ENCODE results near the gene CLEC18B.
"Not testable (repeated sequence)": the region's sequence is repeated elsewhere in the genome, so short reads cannot be mapped to it uniquely, and the experiment has no call there.

CLEC18B gene

DNA sequence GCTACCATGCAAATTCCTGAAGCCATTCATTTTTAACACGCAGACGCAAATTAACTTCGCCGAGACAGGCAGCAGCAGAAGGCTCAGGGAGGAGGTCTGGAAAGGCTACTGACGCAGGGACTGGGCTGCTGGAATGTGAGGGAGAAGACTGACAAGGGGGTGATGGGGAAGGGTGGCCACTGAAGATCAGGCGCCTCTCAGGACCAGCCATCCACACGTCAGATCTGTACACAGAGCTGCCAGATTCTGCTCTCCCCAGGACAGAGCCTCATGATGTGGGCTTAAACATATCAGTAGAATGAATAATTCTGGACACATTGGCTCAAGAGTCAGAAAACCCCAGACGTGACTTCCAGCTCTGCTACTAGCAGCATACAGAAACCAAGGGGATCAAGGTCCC, 25.6 kb upstream of the CLEC18B start:
- in situ Hi-C loops (cut with MboI; ENCODE audit: low sequenced_read_pairs) = no loop called here

DNA sequence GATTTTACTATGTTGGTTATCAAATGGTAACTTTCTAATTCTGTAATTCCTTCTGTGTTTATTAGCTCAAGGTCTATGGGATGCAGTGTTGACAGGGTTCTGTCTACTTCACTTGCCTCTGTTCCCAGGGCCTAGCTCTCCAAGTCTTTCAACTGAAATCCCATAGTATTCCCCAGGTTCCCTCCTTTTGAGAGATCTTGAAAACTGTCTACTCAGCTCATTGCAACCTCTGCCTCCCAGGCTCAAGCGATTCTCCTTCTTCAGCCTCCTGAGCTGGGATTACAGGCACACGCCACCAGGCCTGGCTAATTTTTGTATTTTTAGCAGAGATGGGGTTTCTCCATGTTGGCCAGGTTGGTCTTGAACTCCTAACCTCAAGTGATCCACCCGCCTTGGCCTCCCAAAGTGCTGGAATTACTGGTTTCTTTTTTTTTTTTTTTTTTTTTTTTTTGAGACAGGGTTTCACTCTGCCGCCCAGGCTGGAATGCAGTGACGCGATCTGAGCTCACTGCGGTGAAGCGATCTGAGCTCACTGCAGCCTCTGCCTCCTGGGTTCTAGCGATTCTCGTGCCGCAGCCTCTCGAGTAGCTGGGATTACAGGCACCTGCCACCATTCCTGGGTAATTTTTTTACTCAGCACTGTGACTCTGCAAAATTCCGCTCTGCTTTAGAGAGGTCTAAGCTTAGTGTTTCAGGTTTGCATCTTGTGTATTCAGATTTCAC, 22.5 kb upstream of the CLEC18B start:
- in situ Hi-C loops (cut with MboI; ENCODE audit: low sequenced_read_pairs) = not testable (repeated sequence)

DNA sequence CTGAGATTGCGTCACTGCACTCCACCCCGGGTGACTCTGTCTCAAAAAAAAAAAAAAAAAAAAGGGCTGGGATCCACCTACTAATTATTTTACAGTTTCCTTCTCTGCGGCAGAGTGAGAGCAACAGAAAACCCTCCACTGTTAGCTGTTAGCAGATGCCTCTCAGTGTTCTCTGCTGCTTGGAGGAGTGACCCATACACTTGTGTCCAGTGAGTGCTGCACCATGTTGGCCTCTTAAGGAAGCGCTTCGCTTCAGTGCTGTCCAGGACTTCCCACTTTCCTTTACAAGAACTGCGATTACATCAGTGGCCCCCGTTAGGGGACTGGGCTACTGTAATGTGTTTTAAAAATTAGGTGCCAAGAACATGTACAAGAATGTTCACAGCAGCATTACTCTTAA, 18.4 kb upstream of the CLEC18B start:
- in situ Hi-C loops (cut with MboI; ENCODE audit: low sequenced_read_pairs) = no loop called here

DNA sequence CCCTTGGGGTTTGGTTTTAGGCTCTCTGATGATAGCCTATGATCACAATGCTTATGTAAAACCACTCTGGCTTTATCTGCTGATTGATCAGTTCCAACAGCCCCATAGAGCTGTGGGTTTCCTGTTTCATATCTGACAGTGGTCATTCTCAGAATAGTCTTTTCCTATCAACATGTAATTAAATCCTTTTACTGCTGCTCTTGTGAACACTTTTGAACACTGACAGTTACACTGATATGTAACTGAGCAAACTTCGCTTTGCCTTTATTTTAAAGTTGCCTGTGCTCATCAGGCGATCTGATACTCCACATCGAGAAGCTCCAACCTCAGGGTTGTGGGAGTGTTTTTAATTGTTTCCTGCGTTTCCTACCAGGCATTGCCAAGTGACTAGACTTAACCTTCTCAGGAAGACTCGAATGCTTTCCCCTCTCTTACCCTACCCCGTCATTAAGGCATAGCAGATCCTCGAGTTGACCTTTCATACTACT, 17.3 kb upstream of the CLEC18B start:
- in situ Hi-C loops (cut with MboI; ENCODE audit: low sequenced_read_pairs) = no loop called here

DNA sequence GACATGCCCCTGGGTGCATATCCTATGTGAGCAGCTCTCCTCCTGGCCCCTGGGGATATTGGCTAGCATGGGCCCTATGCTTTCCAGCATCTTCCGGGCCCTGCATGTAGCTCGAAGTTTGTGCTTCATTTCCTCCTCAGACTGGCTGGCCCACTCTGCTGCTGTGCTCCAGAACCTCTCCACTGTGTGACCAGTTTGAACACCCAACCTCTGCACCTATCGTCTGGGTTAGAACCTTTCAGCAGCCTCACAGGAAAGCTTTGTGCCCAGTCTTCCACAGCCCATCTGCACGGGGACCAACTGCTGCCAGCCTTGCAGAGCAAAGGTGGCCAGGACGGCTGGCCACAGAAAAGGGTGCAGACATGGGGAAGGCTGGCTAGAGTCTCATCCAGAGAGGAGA, 10.2 kb upstream of the CLEC18B start:
- in situ Hi-C loops (cut with MboI; ENCODE audit: low sequenced_read_pairs) = no loop called here

DNA sequence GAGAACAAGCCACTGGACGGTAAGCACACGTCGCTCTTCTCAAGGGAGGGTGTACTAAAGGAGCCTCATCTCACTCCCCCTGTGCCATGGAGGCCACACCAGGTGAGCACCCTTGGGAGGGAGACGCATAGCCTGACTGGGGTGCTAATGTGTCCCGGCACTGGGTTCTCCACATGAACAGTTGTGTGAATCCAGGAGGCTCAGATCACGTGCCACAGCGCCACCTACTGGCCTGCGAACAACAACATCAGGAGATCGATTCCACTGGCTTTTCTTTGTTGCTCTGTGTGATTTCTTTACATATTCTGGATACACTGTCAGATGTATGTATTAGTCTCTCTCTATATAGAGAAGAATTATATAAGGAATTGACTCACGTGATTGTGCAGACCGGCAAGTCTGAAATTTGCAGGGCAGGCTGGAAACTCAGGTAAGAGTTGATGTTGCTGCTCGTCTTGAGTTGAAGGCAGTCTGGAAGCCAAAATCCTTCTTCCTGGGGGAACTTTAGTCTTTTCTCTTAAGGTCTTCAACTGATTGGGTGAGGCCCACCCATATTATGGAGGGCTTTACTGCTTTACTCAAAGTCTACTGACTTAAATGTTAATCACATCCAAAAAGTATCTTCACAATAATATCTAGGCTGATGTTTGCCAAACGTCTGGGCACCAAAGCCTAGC, 8.9 kb upstream of the CLEC18B start:
- in situ Hi-C loops (cut with MboI; ENCODE audit: low sequenced_read_pairs) = not testable (repeated sequence)

DNA sequence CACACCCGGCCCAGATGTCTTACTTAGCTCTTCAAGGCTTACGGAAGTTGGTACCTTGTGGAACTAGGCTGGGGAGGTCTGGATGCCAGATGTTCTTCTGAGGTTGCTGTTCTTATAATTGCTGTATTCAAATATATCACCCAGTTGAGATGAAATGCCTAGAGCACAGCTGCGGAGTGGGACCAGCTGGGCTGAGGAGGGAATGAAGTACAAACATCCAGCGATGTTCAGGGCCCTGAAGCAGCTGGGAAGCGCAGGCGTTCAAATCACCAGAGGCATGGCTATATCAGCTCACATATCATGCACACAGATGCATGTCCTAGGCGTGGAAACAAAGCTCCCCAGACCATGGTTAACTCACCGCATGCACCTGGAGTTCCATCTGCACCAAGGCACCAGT, 7.2 kb upstream of the CLEC18B start:
- in situ Hi-C loops (cut with MboI; ENCODE audit: low sequenced_read_pairs) = not testable (repeated sequence)

DNA sequence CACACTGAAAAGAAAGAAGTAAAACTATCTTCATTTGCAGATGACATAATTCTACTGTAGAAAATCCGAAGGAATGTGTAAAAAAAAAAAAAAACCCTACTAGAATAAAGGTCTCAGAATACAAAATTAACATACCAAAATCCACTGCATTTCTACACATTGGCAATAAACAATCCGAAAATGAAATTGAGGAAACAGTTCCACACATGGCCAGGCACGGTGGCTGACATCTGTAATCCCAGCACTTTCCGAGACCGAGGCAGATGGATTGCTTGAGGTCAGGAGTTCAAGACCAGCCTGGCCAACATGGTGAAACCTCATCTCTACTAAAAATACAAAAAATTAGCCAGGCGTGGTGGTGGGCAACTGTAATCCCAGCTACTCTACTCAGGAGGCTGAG, 4.5 kb upstream of the CLEC18B start:
- in situ Hi-C loops (cut with MboI; ENCODE audit: low sequenced_read_pairs) = not testable (repeated sequence)

DNA sequence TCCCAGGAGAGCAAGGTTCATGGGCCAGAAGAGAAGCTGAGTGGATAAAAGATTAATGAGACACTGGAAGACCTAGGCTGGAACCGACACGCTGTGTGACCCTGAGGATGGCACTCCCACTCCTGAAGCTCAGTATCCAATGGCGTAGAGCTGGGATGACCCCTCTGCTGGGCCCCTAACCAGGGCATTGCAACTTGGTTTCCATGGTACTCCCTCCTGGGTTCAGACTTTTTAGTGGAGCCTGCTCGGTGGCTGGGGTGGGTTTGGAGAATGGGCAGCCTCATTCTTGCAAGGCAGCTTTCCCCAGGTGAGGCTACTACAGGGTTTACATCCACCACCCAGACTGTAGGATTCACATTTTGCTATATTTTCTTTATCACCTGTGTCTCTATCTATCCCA, 2.4 kb upstream of the CLEC18B start:
- in situ Hi-C loops (cut with MboI; ENCODE audit: low sequenced_read_pairs) = not testable (repeated sequence)

DNA sequence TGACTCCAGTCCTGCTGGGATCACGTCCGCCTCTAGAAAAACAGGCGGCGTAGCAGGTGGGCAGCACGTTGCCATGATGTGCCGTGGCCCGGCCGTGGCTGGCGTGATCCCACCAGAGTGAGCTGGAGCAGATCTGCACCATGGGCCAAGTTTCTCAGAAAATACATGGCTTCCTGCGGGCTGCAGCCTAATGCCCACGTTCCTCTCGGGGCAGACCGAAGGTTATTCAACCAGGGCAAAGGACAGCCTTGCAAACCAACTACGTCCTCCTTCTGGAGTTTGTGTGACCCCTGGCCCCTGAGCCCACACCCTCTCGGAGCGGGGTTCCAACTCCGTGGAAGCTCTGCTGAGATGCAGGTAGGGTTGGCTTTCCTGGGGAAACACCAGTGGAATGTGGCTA, 808 bp upstream of the CLEC18B start:
- in situ Hi-C loops (cut with MboI; ENCODE audit: low sequenced_read_pairs) = not testable (repeated sequence)

DNA sequence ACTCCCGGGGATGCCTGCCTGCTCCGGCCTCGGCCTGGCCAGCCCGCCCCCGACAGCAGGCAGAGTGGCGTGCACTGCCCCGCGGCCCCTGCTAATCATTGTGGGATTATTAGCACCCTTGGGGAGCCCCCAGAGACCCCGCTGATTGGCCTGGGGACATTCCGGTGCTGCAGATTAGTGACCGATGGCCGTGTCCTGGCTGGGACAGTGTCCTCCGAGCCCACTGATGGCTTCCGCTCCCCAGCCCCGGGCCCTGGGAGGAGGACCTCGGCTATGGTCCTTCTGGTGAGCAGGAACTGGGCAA, 156 bp upstream of the CLEC18B start:
- in situ Hi-C loops (cut with MboI; ENCODE audit: low sequenced_read_pairs) = not testable (repeated sequence)

DNA sequence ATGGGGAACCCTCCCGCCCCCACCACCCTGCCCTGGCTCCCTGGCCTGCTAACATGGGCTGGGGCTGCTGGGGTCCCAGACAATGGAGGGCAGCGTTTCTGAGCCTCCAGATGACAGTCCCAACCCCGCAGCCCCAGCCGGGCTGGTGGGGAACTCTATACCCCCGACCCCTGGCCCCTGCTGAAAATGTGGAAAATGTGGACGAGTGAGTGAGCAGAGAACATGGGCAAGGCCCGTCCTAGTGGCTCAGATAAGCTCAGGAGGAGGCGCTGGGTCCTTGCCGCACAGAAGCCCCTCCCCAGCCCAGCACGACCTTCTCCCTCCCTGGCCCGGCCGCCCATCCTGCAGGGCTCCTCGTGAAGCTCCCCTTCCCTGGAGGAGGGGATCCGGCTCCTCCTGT, 1.5 kb downstream of the CLEC18B start:
- in situ Hi-C loops (cut with MboI; ENCODE audit: low sequenced_read_pairs) = not testable (repeated sequence)

DNA sequence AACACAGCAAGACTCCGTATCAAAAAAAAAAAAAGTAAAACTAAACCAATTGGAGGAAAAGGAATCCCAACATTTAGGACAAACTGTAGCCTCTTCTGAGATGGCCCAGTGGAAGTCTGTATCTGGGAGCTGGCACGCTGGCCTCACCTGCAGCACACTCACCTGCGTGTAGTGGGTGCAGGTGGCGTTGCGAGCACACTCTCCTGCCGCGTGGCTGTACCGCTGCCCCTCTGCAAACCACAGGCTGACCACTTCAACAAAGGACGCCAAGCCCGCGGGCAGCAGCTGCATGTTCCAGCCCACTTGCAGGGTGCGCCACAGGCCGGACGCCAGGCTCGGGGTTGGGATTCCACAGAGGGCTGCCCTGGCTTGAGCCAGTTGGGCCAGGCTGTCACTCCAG, 3.4 kb downstream of the CLEC18B start:
- in situ Hi-C loops (cut with MboI; ENCODE audit: low sequenced_read_pairs) = not testable (repeated sequence)

DNA sequence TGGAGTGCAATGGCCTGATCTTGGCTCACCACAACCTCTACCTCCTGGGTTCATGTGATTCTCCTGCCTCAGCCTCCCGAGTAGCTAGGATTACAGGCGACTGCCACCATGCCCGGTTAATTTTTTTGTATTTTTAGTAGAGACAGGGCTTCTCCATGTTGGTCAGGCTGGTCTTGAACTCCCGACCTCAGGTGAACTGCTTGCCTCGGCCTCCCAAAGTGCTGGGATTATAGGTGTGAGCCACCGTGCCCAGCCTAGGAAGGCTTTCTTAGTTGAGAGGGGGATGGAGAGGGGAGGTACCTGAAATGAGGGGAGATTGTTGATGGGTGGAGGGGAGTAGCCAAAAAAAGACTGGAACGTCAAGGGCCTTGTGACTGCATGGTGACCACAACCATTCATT, 7.4 kb downstream of the CLEC18B start:
- in situ Hi-C loops (cut with MboI; ENCODE audit: low sequenced_read_pairs) = not testable (repeated sequence)

DNA sequence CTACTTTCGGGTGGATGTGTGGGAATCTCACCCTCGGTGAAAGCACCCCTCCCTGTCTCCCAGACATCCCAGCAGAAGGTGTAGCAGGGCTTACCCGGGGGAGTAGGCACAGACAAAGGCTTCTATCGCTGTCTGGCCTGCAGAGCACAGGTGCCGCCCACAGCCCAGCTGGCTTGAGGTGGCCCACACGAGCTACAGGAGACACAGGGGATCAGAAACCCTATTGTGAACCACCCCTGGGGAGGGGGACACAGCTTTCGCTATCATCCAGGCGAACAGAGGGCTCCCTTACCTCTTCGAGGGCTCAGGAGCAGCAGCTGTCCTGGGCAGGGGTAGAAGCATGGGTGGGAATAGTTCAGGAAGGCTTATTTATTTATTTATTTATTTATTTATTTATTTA, 7.8 kb downstream of the CLEC18B start:
- in situ Hi-C loops (cut with MboI; ENCODE audit: low sequenced_read_pairs) = not testable (repeated sequence)

DNA sequence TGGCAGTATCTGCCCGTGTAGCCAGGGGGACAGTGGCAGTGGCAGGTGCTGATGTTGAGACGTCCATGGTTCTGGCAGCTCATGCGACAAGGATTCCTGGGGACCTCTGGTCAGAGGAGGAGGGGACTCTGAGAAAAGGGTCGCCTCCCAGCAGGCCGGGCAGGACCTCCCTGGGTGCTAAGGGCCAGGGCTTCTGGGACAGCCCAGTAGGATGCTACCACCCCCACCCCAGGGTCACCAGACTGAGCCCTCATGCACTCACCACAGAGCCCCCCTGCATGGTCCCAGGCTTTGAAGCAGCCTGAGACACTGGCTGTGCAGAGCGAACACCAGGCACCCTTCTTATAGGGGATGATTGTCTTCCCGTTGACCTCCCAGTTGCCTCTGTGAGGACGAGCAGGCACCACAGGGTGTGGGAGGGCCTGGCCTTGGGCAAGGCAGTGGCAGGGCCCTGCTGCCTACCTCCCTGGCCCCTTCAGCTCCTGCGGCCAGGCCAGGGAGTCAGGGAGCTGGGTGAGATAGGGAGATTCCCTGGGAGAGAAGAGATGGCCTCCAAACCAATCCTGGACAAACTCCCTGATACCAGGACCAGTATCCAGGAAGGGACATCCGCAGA, 8.4 kb downstream of the CLEC18B start:
- in situ Hi-C loops (cut with MboI; ENCODE audit: low sequenced_read_pairs) = not testable (repeated sequence)

DNA sequence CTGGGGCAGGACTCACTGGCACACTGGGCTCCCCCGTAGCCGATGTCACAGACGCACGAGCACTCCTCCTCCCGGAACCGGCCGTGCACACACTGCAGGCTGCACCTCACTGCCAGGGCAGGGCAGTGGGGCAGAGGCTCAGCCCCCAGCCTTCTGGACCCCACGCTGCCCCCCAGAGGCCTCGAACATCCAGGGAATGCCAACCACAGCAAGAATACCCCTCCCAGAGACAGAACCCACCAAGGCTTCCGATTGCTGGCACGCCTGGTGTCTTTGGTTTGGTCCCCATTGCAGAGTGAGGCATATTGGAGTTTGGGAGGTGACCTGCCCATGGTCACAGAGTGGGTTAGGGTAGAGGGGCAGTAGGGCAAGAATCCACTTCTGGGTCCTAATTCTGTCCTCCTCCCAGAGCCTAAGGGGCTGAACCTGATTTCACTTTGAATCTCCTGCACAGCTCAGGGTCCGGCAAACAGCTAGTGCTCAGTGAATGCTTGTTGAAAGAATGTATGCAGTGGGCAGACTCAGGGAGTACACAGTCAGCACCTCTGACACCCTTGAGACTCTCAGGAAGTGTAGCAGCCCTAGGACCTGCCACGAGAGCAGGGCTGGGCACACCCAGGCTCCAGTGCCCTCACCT, 9.0 kb downstream of the CLEC18B start:
- in situ Hi-C loops (cut with MboI; ENCODE audit: low sequenced_read_pairs) = not testable (repeated sequence)

DNA sequence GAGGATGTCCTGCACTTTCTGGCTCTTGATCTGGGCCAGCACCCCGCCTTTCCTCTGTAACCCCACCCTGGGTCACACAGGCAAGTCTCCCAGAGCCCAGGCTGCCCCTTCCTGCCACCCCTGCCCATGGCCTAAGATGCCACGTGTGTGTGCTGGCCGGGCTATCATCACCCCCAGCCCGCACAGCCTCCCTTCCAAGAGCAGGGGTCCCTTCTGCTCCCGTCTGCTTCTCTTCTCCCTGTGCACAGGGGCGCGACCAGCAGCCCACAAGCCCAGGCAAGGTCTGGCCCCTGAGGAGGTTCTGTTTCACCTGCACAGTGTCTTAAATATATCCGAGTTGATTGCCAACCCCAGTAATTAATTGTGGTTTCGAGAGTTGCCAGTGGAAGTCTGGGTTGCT, 10.3 kb downstream of the CLEC18B start:
- in situ Hi-C loops (cut with MboI; ENCODE audit: low sequenced_read_pairs) = not testable (repeated sequence)

DNA sequence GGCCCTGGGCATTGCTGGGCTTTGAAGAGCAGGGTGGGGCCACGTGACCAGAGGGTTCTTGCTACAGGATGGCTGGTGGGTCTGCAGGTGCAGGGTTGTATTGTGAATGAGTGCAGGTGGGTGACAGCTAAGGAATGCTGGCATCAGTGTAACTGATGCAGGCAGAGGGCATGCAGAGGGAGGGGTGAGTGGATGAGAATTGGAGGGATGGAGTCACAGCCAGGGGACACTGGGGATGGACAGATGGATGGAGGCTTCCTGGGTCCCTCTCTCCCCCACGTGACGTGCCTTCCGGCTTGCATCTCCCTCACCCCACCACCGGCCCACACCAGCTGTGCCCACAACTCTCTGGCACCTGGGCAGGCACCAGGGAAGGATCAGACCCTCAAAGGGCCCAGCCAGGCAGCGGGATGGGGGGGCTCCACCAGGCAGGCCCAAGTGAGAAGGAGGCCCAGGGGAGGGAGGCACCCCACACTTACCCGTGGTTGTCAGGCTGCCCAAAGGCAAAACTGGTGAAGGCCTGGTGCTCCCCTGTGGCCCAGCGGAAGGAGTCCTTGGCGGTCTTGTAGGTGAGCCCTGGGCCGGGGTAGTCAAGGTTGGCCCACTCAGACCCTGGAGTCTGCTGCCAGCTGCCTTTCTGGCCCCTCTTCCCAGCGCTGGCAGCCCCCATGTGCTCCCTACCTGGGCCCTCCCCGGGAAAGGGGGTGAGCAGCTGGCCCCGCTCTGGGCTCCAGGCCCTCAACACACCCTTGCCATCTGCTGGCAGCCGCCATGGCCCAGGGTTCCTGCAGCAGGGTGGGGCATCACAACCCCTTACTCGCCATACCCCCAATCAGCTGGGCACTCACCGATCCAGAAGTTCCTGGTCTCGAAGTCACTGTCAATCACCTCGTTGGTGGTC, 11.0 kb downstream of the CLEC18B start:
- in situ Hi-C loops (cut with MboI; ENCODE audit: low sequenced_read_pairs) = not testable (repeated sequence)

DNA sequence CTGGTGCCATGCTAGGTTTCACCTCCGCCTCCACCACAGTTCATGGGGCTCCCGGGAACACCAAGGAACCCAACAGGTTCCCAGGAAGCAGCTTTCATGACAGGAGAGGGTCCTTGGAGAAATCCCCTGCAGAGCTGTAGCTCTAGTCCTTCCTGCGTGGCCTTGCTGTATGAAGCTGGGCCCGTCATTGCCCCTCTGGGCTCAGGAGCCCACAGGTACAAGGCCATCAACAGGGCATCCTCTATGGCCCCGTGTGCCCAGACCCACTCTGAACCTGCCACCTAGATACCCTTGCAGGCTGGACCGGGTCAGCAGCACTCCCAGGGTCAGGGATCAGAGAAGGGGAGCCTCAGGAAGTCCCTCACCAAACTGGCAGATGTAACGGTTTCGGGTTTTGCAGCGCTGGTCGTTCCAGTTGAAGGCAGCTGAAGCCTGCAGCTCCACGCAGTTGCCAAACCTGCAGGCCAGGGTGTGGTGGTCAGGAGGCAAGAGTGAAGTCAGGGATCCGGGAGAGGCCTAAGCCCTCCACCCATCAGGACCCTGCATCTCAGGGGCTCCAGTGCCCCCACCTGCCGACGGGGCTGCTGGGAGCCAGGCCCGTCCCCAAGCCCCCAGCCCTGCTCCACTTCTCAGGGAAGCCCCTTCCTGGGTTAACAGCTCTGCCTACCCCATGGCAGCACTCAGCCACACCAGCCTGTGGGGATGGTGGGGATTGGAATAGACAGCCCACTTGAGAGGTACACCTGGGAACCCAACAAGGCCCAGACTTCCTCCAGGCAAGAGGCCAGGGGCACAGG, 11.9 kb downstream of the CLEC18B start:
- in situ Hi-C loops (cut with MboI; ENCODE audit: low sequenced_read_pairs) = not testable (repeated sequence)

Data from HL-60/S4 treated with retinoic acid at 250 ng/mL for 4 days and 3 days (cell line).